Activated T-helper 1 cell treated with anti-CD3 and anti-CD28 coated beads, Interleukin-2, amount 50 U/mL, for 16 hours (primary cell): ENCODE measurements around the gene WDR91.

Source experiments
- DNase-seq, 2 donors: peaks; one replicate each; pipeline ENCODE4 v3.0.0-alpha.2; 2020; ENCODE audit warnings: low read depth in 1 of 2, low spot score in 1 of 2

Gene WDR91

DNA sequence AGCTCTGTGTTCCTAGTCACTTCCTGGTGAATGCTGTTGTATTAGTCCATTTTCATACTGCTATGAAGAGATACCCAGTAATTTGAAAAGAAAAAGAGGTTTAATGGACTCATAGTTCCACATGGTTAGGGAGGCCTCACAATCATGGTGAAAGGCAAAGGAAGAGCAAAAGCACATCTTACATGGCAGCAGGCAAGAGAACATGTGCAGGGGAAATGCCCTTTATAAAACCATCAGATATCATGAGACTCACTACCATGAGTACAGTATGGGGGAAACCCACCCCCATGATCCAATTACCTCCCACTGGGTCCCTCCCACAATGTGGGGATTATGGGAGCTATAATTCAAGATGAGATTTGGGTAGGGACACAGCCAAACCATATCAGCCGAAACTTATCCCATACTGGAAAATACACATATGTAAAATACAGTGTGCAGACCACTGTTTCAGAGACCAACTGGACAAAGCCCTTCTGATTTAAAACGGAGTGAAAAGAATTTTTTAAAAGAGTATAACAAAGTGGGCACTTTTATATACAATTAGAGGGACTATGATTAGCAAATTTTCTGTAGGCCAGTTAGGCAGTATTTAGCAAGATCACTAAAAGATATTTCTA, 48.8 kb downstream of the WDR91 start:
- no peak for DNase-seq

DNA sequence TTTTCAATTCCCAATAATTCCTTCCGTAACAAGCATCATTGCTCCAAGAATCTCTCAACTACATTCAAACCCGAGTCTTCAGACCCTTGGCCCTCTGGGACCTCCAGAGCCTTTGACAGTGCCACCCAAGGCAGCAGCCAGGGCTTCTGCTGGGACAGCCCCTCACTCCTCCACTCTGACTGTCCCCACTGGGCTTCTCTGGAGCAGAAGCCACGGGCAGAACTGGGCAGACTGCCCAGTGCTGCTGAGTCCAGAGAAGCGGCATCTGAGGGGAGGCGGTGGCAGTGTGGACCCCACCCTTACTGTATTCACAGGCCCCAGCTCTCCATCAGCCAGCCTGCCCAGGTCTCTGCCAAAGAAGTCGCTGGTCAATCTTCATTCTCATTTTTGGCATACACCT, 49.7 kb downstream of the WDR91 start:
- no peak for DNase-seq

DNA sequence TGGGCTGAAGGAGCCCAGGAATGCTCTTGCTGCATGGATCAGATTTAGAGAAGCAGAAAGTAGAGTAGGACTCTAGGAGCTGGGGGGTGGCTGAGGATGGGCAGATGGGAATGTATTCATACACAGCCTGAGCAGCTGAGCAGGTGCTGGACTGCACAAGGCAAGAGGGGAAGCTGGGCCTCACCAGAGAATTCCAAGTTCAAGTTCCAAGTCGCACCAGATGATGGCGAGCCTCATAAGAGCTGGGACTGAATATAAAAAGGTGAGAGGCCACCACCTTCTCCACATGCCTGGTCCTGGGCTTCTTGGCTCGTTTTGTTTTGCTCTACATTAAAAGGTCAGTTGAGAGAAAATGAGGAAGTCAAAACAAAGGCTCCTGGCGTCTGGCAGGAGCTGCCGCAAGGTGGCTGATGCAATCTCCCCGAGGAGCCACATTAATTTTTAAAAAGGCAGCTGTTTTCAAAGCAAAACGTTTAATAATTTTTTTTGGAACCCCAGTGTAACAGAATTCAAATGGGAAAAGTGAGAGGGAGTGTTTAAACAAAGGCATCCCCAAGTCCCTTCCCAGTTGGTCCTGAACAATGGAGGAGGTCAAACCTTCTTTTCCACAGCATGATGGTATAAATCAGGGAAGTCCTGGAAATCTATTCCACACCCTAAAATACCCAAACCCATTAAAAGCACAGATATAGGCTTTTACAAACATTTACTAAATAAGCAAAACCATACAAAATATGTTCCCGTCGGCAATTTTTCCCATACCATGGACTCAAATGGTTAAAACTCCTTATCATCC, 50.3 kb downstream of the WDR91 start:
- no peak for DNase-seq

DNA sequence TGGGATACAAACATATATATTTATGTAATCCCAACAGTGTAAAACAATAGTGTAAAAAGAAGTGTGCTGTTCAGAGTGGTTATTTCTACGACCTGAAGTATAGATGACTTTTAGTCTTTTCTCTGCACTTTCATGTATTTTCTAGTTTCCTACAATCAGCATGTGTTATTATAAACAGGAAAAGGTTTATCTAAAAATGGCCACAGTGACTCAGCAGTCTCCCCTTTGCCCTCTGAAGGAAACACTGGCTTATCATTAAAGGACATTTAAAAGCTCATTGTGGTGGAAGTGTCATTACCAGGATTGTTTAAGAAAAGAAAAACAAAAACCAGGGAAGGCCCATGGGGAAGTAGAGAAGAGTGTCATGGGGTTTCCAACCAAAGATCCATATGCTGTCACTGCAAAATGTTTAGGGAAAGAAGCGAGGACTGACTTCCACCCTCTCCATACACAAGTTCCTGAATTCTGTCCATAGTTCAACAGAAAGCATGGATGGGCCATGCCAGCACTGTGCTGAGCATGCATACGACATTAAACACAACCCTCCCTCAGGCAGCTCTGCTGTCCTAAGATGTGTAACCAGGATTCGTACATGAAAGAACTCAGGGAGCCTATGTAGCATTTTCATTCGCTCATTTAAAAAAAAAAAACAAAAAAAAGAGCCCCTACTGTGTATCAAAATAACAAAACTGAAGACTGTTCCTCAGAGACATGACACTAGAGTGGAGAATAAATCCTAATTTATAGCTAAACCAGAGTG, 51.0 kb downstream of the WDR91 start:
- DNase-seq: no peak

DNA sequence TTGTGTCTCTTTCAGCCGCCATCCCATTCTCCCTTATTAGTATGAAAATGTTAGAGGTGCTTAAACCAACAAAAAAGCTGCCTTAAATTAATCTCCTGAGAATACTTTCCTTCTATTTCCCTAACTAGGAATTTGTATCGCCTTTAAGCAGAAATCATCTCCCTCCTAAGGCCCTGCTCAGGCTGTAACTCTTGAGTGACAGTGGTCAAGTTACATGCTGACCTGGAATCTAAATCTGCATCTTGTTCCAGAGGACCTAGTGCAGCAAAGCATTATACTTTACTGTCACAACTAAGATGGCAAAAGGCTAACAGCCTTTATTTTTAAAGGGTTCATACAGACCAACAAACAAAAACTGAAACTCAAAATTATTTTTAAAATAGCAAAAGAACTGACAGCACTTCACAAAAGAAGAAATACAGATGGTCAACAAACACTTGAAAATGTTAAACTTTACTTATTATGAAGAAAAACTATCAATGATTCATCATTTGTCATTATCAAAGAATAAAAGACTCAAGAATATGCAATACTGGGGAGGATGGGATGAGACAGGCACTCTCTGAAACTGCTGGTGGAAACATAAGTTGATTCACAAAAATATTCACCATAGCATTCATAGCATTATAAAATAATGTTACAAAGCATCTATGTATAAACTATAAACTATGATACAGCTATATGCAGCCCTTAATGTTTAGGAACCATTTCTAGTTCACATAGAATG, 51.8 kb downstream of the WDR91 start:
- no peak for DNase-seq

DNA sequence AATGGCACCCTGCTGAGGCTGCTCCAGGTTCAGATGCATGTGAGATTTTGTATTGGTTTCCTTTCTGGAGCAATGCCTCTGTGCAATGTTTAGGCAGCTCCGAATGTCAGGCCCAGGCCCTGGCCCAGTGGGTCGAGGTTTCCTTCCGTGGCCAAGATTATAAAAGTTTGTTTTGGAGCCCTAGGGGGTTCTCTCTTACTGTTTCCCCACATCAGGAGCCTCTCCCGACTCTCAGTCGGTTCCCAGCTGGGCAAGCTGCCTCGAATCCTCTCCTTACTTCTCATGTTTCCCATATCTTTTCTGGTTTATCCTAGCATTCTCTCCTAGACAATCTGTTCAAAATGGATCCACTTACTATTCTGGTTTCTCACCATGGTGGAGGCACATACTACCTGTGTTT, 52.5 kb downstream of the WDR91 start:
- DNase-seq: no peak

DNA sequence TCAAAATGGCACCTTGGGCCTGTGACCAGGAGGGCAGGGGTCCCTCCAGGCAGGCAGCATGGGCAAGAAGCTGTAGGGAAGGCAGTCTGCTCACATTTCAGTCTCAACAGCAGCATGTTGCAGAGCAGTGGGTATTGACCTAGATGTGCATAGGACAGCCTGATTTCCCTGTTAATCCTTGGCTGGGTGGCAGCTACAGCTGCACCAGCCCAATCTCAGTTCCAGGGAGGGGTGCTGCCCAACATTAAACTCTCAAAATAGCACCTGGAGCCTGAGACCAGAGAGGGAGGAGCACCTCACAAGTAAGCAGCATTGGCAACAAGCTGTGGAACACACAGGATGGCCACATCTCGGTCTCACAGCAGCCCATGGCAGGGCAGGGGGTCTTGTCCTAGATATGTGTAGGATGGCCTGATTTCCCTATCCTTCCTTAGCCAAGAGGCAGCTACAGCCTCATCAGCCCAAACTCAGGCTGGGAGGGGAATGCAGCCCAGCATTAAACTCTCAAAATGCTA, 53.1 kb downstream of the WDR91 start:
- no peak for DNase-seq

DNA sequence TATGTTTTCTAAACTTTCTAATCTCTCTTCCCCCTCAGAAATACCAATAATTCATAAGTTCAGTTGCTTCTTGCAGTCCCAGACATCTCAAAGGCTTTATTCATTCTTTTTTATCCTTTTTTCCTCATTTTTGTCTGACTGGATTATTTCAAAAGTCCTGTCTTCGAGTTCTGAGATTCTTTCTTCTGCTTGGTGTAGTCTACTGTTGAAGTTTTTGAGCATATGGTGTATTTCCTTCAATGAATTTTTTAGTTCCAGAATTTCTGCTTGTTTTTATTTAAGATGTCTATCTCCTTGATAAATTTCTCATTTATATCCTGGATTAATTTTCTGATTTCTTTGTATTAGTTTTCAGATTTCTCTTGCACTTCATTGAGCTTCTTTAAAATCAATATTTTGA, 55.0 kb downstream of the WDR91 start:
- DNase-seq: no peak

DNA sequence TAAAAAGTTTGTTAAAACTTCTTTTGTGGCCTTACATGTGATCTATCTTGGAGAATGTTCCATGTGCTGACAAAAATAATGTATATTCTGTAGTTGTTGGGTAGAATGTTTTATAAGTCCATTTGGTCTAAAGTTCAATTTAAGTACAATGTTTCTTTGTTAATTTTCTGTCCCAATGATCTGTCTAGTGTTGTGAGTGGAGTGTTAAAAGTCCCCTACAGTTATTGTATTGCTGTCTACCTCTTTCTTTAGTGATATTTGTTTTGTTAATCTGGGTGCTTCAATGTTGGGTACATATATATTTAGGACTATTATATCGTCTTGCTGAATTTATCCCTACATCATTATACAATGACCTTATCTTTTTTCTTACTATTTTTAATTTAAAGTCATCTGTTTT, 56.6 kb downstream of the WDR91 start:
- no peak for DNase-seq

DNA sequence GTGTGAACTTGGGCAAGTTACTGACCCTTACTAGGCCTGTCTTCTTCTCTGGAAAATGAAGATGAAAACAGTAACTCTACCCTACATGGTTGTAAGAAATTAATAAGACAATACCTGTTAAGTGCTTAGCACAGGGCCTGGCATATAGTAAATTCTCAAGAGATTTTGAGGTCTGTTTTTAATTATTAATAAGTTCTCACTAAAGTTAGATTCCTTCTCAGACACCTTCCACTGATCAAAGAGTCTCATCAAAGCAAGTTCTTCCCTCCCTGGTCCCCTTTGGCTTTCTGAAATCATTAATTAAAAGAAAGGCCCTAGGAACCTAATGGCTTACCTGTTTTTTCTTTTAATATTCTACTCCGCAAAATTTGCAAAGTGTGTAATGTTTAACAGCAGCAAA, 58.9 kb downstream of the WDR91 start:
- no peak for DNase-seq

DNA sequence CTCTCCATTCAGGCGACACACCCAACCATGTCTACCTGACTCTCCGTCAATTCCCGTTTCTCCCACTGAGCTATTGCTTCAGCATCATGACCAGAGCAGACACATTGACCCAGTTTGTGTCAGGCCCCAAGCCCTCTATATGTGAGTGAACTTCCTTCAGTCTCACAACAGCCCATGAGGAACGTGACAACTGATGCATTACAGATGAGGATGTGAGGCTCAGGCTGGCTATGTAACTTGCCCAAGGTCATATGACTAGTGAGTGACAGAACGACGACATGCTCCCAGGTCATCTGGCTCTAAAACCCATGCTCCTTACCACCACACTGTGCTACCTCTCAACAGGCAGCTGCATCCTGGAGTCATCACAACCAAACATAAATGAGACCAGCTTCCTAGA, 59.8 kb downstream of the WDR91 start:
- no peak for DNase-seq

DNA sequence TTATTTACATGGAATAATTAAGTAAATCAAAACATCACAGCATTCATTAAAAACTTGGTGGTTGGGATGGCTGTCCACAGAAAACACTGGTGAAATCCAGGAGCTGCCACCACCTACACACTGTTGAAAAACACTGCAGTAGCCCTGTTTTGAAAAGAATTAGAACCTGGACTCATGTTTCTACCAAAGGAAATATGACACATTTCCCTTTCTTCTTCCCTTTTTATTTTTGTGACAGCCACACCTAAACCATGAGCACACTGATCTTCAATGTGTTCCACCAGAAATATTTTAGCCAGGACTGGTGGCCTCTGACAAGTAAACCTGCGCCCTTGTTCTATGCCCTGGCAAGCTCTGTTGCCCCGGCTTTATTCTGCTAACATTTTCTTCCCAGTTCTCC, 60.2 kb downstream of the WDR91 start:
- DNase-seq: no peak

DNA sequence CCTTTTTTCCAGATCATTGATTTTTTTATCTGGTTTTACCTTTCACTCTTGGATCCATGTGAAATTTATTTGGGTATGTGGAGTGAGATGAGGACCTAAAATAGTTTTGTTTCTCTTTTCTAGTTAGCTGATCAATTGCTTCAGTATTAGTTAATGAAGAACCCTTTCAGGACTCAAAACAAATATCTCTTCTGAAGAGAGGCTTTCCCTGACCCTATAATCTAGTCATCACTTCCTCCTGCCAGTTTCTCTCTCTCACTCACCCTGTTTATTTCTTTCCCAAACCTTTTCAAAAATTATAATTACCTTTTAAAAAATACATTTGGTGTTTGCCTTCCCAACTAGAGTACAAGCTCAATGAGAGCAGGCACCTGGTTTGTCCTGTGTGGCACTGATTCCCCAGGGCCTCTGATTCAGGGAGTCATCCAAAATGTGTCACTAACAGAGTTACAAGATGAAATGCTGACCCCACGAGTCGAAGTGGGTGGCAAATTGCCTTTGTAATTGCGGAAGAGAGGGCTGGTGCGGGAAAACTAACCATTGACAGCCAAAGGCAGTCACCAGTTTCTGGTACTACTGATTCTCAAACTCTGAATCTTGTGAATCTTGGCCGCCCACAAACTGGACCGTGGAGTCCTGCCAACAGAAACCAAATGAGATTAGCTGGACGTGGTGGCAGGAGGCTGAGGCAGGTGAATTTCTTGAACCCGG, 61.1 kb downstream of the WDR91 start:
- DNase-seq: no peak

DNA sequence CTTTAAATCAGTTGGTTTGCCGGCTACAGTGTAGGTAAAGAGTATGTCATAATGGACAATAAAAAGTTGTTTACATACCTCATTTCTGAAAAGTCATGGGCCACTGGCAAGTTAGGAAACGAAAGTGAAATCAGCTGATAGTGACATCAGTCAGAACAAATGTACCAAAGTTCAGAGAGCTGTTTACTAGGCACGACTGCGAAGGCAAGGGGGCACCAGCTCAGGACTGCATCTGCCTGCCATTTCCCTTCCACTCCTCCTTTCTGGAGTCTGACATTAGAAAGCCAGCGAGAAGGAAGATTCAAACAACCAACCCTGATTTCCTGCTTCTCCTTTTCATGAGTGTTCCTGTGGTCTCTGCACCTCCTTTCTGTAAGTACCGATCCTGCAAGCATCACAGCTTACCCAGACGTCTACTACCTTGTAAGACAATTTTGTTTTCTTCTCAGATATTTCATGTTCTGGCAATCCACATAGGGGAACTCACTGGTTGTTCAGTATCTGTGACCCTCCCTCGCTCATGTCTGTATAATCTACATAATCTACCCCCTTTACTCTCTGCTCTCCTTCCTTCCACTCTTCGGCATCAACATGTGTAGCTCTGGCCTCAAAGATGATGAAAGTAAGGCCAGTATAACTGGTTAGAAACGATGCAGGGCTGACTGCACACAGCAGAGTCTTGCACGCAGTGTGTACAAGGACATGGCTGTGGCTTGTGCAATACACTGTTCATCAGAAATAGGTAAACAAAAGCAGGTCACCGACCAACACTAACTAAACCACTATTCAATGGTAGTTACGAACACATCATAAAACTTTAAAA, 63.2 kb downstream of the WDR91 start, which contains the start of gene TMEM140:
Gene TMEM140, plus strand, starts transcription at position 174 of the 823 bp plus-strand sequence. CDS start 16,370 bp downstream, outside the sequence.
- DNase-seq: no peak

DNA sequence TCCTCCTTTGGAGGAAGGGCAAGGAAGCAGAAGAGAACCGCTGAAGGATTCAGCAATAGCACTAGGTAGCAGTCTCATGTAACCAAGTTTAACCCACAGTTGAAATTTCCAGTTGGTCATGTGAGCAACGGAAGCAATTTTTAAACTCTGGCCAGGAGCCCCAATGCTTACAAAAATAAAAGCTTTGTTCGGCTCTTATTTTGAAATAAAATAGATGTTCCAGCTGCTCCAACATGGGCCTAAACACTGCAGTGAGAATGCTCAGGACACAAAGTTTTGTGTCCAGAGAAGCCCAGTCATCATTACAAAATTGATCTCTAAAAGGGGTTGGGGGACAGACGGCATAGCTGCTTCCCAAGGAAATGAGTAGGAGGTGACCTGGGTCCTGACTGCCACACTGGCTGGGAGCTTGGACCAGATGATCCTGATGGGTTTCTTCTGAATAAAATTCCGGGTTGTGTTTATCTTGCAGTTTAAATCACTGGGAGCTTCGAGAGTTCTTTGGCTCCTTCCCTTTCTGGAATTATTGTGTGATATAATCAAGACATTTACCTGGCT, 63.9 kb downstream of the WDR91 start:
- no peak for DNase-seq

DNA sequence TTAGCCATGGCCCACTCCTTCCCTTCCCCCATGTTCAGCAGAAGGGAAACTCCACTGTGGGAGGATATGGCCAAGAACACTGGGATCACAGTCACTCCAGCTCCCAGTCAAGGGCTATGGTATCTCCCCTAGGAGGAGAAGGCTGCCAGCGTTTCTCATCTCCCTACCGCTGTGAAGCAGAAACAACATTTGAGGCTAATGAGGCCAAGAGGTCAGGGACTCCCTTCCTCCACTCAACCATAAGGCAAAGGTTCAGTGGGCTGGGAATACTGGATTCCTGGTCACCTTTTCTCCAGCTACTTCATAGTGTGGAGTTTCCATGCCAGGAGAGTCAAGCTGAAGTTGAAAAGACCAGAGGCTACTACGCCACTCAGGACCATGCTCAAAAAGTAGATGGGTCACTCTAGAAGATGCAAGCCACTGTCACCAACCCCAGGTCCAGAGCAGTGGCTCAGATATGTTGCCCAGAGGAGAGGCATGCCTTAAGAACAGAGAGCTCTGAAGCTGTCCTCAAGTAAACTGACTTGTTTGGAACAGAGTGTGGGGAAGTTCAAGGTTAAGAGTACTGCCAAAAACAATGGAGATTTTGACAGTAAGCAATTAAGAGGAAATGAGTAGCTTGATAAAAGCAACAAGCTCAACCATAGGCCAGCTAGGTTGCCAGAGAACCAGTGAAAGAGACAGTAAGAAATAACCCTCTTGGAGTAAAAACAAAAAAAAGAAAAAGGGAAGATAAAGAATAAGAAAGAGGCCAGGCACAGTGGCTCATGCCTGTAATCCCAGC, 67.2 kb downstream of the WDR91 start:
- no peak for DNase-seq
